ENCODE results near the gene CLCN1.

- TF ChIP-seq POLR2A (IDR thresholded peaks at IDR 0.05), result no peak
- TF ChIP-seq CTCF (IDR thresholded peaks at IDR 0.05), result no peak
Observed at GRCh38 chr7:143296686-143297085, 19.2 kb upstream of the CLCN1 start.
